NAMALWA (cell line): ENCODE results near the gene SLC25A29.
"Not testable (repeated sequence)": the region's sequence is repeated elsewhere in the genome, so short reads cannot be mapped to it uniquely, and the experiment has no call there.

Experiments used
- DNase-seq: peaks from one replicate; pipeline ENCODE4 v3.0.0-alpha.2; 2015; ENCODE audit warnings: low spot score

Gene SLC25A29

DNA sequence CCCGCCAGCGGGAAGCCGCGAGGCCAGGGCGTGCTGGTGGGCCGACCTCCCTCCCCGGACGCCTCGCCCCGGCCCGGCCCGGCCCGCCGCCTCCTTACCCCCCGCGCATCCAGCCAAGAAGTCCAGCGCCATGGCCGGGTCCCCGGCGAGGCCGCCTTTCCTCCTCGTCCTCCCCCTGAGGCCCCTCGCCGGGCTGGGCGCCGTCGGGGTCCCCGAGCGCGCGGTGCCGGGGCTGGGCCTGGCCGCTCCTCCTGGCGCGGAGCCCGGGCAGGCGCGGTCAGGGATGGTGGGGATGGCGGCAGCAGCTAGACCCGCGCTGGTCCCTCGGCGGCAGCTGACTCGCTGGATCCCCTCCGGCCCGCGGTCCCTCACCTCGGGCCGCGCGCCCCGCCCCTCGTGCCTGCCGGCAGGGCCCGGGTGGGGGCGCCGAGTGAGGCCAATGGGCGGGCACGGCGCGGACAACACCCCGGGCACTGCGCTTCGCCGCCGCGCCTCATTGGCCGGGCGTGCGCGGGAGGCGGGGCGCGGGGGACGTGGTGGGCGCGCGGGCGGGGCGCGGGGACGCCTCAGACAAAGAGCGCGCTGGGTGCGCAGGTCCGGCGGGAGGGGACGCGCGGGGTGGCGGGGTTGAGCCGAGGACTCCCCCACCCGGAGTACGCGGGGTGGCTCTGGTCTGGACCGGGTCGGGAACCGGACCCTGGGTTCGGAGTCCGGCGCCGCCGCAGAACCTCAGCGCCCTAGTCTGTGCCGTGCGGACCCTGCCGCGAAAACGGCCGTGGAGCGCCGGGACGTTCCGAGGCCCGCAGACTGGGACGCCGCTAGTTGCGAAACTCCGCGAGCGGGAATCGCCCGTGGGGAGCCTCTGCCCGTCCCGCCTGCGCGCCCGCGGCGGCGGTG, at the start of gene SLC25A29:
Gene SLC25A29, minus strand, starts transcription at position 344 of the 897 bp plus-strand sequence. Its CDS starts 212 bp downstream, at position 132.
- DNase-seq, result peak; percentile 70

DNA sequence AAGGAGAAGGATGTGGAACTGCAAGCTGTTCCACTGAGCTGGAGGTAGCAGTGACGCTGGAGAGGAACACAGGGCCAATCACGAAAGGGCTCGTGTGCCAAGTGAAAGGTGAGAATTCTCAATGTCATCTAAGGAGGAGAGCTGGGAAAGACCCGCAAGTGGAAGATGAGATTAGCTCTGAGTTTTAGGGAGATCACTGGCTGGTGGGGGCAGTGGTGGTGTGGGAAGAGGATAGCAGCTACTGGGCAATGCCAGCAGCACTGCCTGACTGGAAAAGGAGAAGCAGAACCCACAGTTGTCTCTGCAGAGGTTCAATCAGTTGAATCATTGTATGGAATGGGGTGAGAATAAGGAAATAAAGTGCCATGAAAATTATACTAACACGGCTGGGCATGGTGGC, 44.7 kb upstream of the SLC25A29 start:
- DNase-seq, result no peak

DNA sequence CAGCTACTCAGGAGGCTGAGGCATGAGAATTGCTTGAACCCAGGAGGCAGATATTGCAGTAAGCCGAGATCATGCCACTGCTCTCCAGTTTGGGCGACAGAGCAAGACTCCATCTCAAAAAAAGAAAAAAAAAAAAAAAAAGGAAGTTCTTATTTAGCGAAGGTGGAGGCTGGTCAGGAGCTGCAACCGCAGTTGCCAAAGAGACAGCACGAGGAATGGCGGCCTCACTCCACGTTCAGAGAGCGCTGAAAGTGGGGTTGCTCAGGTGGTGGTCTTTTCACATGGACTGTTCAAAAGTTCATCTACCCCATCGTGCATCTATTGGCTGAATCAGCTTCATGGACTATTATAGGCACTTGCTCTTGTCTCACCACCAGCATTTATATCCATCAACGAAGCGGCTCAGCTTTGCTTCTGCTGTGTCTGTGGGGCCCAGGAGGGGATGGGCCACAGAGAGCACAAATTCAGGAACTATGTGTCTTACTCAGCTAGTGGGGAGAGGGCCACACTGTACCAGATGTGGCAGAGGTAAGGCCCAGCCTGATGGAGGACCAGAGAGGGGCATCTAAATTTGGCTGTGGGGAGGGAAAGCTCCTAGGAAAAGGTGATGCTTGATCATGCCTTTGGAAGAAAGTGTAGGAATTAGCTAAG, 44.2 kb upstream of the SLC25A29 start:
- no peak for DNase-seq

DNA sequence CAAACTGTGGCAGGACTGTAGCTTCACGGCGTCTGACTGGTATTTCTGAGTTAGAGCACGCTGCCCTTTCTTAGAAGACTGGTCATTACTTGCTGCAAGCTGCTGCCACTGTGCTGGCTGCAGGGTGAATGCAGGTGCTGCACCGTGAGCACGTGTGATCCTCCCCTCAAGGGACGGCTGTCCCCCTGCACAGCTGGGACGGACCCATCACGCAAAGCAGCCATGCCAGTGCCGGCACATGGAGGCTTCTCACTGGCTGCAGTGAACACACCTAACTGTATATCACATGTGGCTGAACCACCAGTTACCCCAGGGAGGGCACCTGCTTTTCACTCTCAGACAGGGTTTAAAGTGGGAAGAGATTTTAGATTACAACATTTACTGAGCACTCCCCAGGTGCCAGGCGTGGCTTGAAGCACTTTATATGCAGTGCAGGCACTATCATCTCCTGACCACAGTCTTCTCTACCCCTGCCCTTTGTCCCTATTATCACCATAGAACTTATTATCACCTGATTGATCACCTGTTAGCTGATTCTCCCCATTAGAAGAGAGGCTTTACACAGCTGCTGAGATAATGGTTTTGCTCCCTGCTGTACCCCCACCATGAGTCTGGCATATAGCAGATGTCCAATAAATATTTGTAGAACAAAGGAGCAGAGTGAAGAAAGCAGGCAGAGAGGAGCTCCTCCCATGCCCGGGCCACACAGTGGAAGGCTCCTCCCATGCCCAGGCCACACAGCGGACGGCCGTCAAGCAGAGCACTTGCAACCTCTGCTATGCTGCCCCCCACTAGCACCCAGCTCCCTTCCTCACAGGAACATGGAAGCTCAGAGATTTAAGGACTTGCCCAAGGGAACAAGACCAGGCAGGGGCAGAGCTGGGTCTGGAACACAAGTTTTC, 42.8 kb upstream of the SLC25A29 start:
- no peak for DNase-seq

GRCh38 chr14:100348253-100348729, 42.0 kb upstream of the SLC25A29 start:
- DNase-seq, result no peak

- no peak for DNase-seq
These were observed 40.3 kb upstream of the SLC25A29 start for GRCh38 chr14:100346306-100347091.

GRCh38 chr14:100345711-100346110, 39.5 kb upstream of the SLC25A29 start:
- DNase-seq, result no peak

DNA sequence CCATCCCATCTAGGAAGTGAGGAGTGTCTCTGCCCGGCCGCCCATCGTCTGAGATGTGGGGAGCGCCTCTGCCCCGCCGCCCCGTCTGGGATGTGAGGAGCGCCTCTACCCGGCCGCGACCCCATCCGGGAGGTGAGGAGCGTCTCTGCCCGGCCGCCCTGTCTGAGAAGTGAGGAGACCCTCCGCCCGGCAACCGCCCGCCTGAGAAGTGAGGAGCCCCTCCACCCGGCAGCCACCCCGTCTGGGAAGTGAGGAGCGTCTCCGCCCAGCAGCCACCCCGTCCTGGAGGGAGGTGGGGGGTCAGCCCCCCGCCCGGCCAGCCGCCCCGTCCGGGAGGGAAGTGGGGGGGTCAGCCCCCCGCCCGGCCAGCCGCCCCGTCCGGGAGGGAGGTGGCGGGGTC, 38.4 kb upstream of the SLC25A29 start:
- not testable (repeated sequence) for DNase-seq

DNA sequence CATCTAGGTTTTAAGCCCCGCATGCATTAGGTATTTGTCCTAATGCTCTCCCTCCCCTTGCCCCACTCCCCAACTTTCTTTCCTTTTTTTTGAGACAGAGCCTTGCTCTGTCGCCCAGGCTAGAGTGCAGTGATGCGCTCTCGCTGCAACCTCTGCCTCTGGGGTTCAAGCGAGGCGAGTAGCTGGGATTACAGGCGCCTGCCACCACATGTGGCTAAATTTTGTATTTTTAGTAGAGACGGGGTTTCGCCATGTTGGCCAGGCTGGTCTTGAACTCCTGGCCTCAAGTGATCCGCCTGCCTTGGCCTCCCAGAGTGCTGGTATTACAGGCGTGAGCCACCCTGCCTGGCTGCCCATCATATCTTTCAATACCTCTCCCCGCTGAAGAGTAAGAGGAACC, 36.6 kb upstream of the SLC25A29 start:
- DNase-seq, result not testable (repeated sequence)

- DNase-seq, result no peak
These were observed 36.0 kb upstream of the SLC25A29 start for GRCh38 chr14:100342195-100342594.

DNA sequence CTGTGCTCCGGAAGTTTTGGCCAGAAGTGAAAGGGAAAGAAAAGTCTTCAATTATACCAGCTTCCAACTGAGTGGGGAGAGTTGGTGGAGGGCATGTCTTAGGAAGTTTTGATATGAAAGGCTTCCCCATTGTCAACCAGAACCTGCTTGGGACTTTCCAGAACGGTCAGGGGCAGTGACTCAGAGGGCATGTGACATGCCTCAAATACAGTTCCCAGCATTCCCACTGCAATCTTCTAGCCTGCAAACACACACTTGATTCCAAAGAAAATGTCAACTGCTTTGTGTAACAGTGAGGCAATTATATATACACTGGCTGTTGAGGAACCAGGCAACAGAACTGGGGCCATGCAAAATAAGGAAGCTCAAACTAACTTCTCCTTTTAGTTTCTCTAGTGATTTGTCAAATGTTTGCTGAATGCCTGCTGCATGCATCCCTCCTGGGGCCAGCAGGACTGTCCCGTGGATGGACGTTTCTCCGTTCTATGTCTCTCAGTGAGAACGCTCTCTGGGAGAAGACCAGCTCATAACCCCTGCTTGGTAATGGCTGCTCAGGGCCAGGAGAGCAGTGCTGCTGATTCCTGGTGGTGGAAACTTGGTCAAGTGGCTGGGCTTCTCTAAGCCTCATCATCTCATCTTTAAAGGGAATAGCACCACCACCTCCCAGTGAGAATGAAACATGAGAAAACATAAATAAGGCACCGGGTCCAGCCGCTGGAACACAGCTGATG, 35.2 kb upstream of the SLC25A29 start:
- peak; percentile 48 for DNase-seq

- no peak for DNase-seq
These were observed 34.2 kb upstream of the SLC25A29 start for GRCh38 chr14:100340423-100340813.

DNA sequence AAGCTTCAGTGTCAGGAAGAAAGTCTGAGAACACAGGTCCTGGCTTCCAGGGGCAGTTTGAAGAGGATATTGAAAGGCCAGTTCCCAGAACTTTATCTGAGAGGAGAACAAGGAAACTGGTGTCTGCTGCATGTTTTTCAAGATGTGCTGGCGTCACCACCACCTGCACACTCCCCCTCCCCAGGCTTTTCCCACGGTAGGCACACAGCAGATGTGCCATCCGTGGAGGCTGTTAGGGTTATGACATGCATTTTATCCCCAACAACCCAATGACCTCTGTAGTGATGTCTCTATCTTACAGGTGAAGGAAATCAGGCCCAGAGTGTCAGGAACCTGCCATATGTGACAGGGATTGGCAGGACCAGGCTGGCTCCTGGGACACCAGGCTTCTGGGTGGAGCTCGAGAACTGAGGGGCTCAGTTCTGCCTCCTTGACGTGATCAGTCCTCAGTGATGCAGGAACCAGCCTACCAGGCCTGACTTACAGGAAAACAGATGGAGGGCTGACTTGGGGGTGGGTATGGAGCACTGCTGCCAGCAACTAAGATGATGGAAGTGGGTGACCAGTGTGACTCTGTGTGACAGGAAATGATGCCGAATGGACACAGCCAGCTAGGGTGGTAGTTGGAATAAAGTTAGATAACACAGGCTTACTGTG, 33.6 kb upstream of the SLC25A29 start:
- DNase-seq, result no peak

DNA sequence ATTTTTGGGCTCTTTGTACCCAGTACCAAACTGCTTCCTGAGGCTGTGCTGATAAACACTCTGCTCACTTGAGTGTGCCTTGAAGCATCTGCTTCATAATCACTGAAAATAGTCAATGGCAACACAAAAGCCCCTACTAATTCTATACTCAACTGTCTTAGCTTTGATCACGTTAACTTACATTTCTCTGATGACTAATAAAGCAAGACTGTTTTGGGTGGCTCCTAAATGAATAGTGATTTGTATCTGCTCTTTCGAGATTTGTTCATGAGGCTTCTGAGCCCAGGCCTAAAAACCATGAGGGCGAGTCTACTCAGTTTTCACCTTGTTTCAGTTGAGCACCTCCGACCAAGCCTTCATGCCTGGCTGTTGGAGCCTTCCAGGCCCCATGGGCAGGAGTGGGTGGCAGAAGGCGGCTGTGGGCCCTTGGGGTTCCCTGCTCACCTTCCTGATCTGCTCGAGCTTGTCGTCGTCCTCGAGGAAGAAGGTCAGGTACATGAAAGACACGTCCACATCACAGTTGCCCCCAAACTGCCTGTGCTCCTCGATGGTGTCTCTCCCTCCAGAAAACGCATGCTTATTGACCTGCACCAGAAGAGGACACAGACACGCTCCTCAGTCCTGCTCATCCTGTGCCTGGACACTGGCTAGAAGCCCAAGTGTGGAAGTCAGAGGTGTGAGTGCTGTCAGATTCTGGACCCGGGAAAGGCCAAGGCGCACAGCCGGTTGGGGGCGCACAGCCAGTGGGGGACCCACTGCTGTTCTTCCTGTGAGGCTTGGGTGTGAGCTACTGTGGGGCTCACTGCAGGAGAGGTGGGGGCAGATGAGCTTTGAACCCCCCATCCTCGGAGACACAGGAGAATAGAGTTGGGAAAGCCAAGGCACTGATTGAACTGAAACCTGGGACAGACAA, 30.6 kb upstream of the SLC25A29 start:
- no peak for DNase-seq

GRCh38 chr14:100334904-100335303, 28.7 kb upstream of the SLC25A29 start:
- DNase-seq, result no peak

DNA sequence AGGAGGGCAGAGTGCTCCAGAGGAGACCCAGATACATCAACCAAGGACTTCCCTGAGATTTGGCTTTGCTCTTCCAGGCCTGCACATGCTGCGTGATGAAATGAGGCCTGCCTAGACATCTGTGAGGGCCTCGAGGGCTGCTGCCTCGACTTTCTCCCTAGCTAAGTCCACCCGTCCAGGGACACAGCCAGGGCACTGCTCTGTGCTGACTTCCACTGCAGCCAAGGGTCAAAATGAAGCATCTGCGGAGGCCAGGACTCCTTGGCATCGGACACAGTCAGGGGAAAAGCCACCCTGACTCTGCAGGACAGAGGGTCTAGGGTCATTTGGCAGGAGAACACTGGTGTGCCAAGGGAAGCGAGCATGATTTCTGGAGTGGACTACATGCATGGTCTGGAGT, 27.6 kb upstream of the SLC25A29 start:
- no peak for DNase-seq

DNA sequence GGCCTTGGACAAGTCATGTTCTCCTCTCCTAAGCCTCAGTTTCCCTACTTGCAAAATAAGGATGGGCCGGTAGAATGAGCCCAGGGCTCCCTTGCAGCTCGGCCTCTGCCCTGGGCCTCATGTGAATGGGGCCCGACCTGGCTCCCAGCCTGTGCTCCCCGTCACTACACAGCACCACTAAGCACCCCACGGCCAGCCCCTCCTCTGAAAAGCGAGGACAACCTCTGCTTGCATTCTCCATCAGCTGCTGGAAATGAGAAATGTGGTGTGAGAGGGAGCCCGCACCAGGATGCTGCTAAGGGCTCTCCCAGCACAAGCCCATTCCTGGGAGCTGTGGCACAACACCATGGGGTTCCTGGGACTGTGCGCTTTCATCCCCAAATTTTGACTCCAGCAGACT, 27.1 kb upstream of the SLC25A29 start:
- DNase-seq, result no peak

DNA sequence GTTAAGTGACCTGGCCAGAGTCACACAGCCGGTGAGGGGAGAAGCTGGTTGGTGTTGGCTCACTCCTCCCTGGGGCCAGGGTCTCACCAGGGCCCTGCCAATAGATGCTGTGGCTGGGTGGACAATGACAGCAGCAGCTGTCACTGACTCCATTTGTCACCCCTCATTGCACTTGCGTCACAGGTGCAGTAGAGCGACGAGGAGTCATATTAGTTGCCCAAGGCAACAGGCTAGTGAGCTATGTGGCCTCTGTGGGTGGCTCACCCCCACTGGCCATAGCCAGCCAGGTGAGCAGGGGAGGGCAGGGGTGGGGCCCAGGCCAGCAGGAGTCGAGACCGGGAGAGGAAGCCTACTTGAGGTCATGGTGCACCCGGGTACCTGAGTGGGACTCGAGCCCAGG, 26.6 kb upstream of the SLC25A29 start:
- DNase-seq, result peak; percentile 89

DNA sequence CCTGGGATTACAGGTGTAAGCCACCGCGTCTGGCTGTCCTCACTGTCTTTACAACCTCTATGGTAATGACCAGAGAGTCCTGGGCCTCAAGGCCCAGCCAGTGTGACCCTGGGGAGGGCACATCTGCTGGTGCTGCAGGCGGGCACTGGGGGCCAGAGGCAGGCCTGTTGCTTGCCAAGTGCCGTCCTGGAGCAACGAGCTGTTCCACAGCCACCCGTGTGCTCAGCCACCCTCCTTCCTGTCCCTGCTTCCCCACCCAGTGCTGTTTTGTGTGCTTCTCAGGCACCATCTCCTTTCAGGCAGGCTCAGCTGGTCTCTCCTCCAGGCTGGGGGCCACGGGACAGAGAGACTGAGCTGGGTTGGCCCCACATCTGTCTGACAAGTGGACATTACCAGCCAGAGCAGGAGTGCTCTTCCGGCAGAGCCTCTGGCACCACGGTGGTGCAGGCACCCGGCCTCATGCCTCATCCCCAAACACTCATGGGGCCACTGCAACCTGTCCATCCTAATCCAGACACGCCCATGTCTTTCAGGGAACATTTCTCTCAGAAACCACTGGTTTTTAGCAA, 25.9 kb upstream of the SLC25A29 start:
- no peak for DNase-seq
